Liver (tissue), 9 donors: ENCODE data around the gene YAE1. TPM values are rescaled to one million over a fixed set of nuclear protein-coding genes. Genes with fewer than 3 reads are reported as not detected.

Experiments used
- DNase-seq: peaks from one replicate; pipeline ENCODE4 v3.0.0-alpha.2; 2017; ENCODE audit warnings: low spot score
- H3K27ac ChIP-seq, 2 donors: one replicate each; pipeline ENCODE4 v1.7.0; 2013; ENCODE audit warnings: inconsistent platforms in 2 of 2, low read length in 2 of 2, control low read depth in 1 of 2, low read depth in 1 of 2, mild to moderate bottlenecking in 1 of 2
- H3K27me3 ChIP-seq, 4 donors: one replicate each; pipeline versions ENCODE4 v1.6.1 to v1.7.0; 2013; ENCODE audit warnings: low read length in 3 of 4, inconsistent platforms in 1 of 4, mild to moderate bottlenecking in 1 of 4, moderate library complexity in 1 of 4; ENCODE audit not compliant: control insufficient read depth in 4 of 4, insufficient read depth in 4 of 4
- H3K36me3 ChIP-seq, 4 donors: one replicate each; pipeline versions ENCODE4 v1.6.1 to v1.7.0; 2013; ENCODE audit warnings: low read length in 3 of 4, mild to moderate bottlenecking in 3 of 4, low read depth in 1 of 4, moderate library complexity in 1 of 4; ENCODE audit not compliant: control insufficient read depth in 4 of 4, insufficient read depth in 3 of 4
- H3K4me1 ChIP-seq, 4 donors: one replicate each; pipeline versions ENCODE4 v1.6.1 to v1.7.0; 2013; ENCODE audit warnings: low read length in 3 of 4, mild to moderate bottlenecking in 3 of 4, moderate library complexity in 1 of 4; ENCODE audit not compliant: control insufficient read depth in 4 of 4, insufficient read depth in 4 of 4
- H3K4me3 ChIP-seq, 3 donors: one replicate each; pipeline versions ENCODE4 v1.6.1 to v1.7.0; 2013; ENCODE audit warnings: low read length in 3 of 3, control low read depth in 1 of 3, low read depth in 1 of 3, mild to moderate bottlenecking in 1 of 3
- H3K9ac ChIP-seq, 2 donors: one replicate each; pipeline ENCODE4 v1.7.0; 2013; ENCODE audit warnings: low read length in 2 of 2, mild to moderate bottlenecking in 2 of 2, moderate library complexity in 2 of 2, control low read depth in 1 of 2, low read depth in 1 of 2
- H3K9me3 ChIP-seq, 4 donors: one replicate each; pipeline versions ENCODE4 v1.6.1 to v1.7.0; 2013; ENCODE audit warnings: low read length in 3 of 4; ENCODE audit not compliant: control insufficient read depth in 4 of 4
- CTCF ChIP-seq: fragments of 150-350 bp; IDR thresholded peaks from 2 replicates; pipeline ENCODE4 v1.5.1; 2017; ENCODE audit warnings: improper control_type of control experiment, low read depth, low read length; ENCODE audit not compliant: missing input control
- EGR1 ChIP-seq, 2 donors: IDR thresholded peaks; 2 replicates each; pipeline ENCODE4 v1.6.1; 2016 to 2018; ENCODE audit warnings: antibody characterized with exemption in 2 of 2, low read depth in 2 of 2
- FOXA1 ChIP-seq: IDR thresholded peaks from 2 replicates; pipeline ENCODE4 v1.6.1; 2016; ENCODE audit warnings: antibody characterized with exemption
- FOXA2 ChIP-seq: IDR thresholded peaks from 2 replicates; pipeline ENCODE4 v1.6.1; 2016; ENCODE audit warnings: antibody characterized with exemption
- HNF4A ChIP-seq, 2 donors: conservative IDR thresholded peaks; 2 replicates each; pipeline ENCODE4 v1.6.1; 2016; ENCODE audit warnings: antibody characterized with exemption in 2 of 2, mild to moderate bottlenecking in 2 of 2
- HNF4G ChIP-seq: IDR thresholded peaks from 2 replicates; pipeline ENCODE4 v1.6.1; 2016; ENCODE audit warnings: antibody characterized with exemption
- JUND ChIP-seq, 2 donors: IDR thresholded peaks; 2 replicates each; pipeline ENCODE4 v1.6.1; 2016; ENCODE audit warnings: antibody characterized with exemption in 2 of 2
- MAX ChIP-seq: IDR thresholded peaks from 2 replicates; pipeline ENCODE4 v1.6.1; 2016; ENCODE audit warnings: antibody characterized with exemption
- NR2F2 ChIP-seq: IDR thresholded peaks from 2 replicates; pipeline ENCODE4 v1.6.1; 2016; ENCODE audit warnings: antibody characterized with exemption
- RAD21 ChIP-seq, 2 donors: IDR thresholded peaks; 2 replicates each; pipeline ENCODE4 v1.6.1; 2016; ENCODE audit warnings: antibody characterized with exemption in 2 of 2, mild to moderate bottlenecking in 2 of 2
- REST ChIP-seq: IDR thresholded peaks from 2 replicates; pipeline ENCODE4 v1.6.1; 2016; ENCODE audit warnings: antibody characterized with exemption, mild to moderate bottlenecking
- RXRA ChIP-seq, 2 donors: IDR thresholded peaks; 2 replicates each; pipeline ENCODE4 v1.6.1; 2017 to 2018; ENCODE audit warnings: antibody characterized with exemption in 2 of 2, mild to moderate bottlenecking in 1 of 2
- SP1 ChIP-seq: IDR thresholded peaks from 2 replicates; pipeline ENCODE4 v1.6.1; 2018; ENCODE audit warnings: antibody characterized with exemption, mild to moderate bottlenecking
- TAF1 ChIP-seq: conservative IDR thresholded peaks from 2 replicates; pipeline ENCODE4 v1.6.1; 2016; ENCODE audit warnings: antibody characterized with exemption, mild to moderate bottlenecking
- YY1 ChIP-seq: IDR thresholded peaks from 2 replicates; pipeline ENCODE4 v1.6.1; 2016; ENCODE audit warnings: antibody characterized with exemption, mild to moderate bottlenecking
- WGBS: extraction: QIAGEN DNeasy Blood & Tissue Kit; methylation state at CpG from one replicate; pipeline ENCODE4 v1.1.7; 2013; 5-methylcytosine and 5-hydroxymethylcytosine counted together
- polyA plus RNA-seq, 2 donors: library from polyadenylated mRNA; stranded (reverse) in 1 of 2; unstranded in 1 of 2; fragments of 200-250 nt in 1 of 2; fragments of >200 nt in 1 of 2; fragmentation: Nextera tagmentation in 1 of 2; extraction: Ambion mirVana in 1 of 2; gene quantifications; one replicate each; pipeline versions ENCODE4 v1.2.1 to v1.2.3, GENCODE V29; 2013 to 2015
- total RNA-seq, 2 donors: library from RNA; depleted of rRNA; stranded (reverse); fragments of >200 nt; gene quantifications; one replicate each; pipeline ENCODE4 v1.2.3, GENCODE V29; 2014
- TF ChIP-seq, protein P1 (sequence below): IDR thresholded peaks from 2 replicates; pipeline ENCODE4 v1.6.1; 2016; ENCODE audit warnings: antibody characterized with exemption
- TF ChIP-seq, protein P2 (sequence below): IDR thresholded peaks from 2 replicates; pipeline ENCODE4 v1.6.1; 2016; ENCODE audit warnings: antibody characterized with exemption
- donor health status: healthy.
- donor health status: healthy.
- donor health status: healthy.
- donor health status: healthy.
- donor health status: healthy.

The YAE1 gene
- total and polyA plus RNA-seq, 4 donors: 6.7 to 12.0 (median 9.9) TPM

GRCh38 chr7:39567294-39567693 is 1.1 kb downstream of the YAE1 start:
- 82% methylated on average over 2 of the region's 2 CpGs for WGBS
- Histone ChIP-seq H3K4me3 (peak overlapping the region; percentile 29 to 87 (median 60)), H3K27me3 (no peaks in the 10 kb centered on the region), H3K27ac (no peak overlapping the region), H3K4me1 (peaks cover 0 to 15% (median 5%) of the 10 kb centered on the region in 4 donors), H3K9me3 (no peaks in the 10 kb centered on the region), H3K36me3 (peaks cover 0 to 9% (median 6%) of the 10 kb centered on the region in 4 donors), H3K9ac (peak overlapping the region in 1 of 2 donors; percentile 5)
- TF ChIP-seq, protein P1, sequence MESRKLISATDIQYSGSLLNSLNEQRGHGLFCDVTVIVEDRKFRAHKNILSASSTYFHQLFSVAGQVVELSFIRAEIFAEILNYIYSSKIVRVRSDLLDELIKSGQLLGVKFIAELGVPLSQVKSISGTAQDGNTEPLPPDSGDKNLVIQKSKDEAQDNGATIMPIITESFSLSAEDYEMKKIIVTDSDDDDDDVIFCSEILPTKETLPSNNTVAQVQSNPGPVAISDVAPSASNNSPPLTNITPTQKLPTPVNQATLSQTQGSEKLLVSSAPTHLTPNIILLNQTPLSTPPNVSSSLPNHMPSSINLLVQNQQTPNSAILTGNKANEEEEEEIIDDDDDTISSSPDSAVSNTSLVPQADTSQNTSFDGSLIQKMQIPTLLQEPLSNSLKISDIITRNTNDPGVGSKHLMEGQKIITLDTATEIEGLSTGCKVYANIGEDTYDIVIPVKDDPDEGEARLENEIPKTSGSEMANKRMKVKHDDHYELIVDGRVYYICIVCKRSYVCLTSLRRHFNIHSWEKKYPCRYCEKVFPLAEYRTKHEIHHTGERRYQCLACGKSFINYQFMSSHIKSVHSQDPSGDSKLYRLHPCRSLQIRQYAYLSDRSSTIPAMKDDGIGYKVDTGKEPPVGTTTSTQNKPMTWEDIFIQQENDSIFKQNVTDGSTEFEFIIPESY: no peak
- TF ChIP-seq RAD21 (IDR thresholded peaks at IDR 0.05) (no peak), MAX (no peak), CTCF (no peak), FOXA1 (no peak), EGR1 (IDR thresholded peaks at IDR 0.05; ENCODE audit: low read depth in 2 of 2) (no peak), HNF4G (no peak), JUND (IDR thresholded peaks at IDR 0.05) (no peak), SP1 (no peak), TAF1 (no peak), RXRA (IDR thresholded peaks at IDR 0.05) (no peak), NR2F2 (no peak), FOXA2 (no peak), HNF4A (conservative IDR thresholded peaks at IDR 0.05) (no peak), YY1 (no peak), REST (no peak)
- TF ChIP-seq, protein P2, sequence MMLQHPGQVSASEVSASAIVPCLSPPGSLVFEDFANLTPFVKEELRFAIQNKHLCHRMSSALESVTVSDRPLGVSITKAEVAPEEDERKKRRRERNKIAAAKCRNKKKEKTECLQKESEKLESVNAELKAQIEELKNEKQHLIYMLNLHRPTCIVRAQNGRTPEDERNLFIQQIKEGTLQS: no peak
- DNase-seq: no peak
